Breast epithelium (tissue), 3 donors: ENCODE measurements around the gene ALDH5A1.

Experiments used
- POLR2A ChIP-seq: fragments of 450-650 bp; IDR thresholded peaks from one replicate; pipeline ENCODE4 v1.6.1; 2016; ENCODE audit warnings: antibody characterized with exemption, mild to moderate bottlenecking, moderate library complexity
- POLR2AphosphoS5 ChIP-seq, 3 donors: sonication (generic); formaldehyde crosslinking; IDR thresholded peaks; one replicate each; pipeline ENCODE4 v1.6.1; 2017; ENCODE audit warnings: antibody characterized with exemption in 3 of 3
- TF ChIP-seq, protein P1 (sequence below), 3 donors: fragments of 450-650 bp; IDR thresholded peaks; one replicate each; pipeline ENCODE4 v1.5.1; 2016 to 2017; ENCODE audit warnings: antibody characterized with exemption in 3 of 3, mild to moderate bottlenecking in 3 of 3, moderate library complexity in 3 of 3

- TF ChIP-seq POLR2AphosphoS5 (IDR thresholded peaks at IDR 0.05) = no peak
- TF ChIP-seq, protein P1, sequence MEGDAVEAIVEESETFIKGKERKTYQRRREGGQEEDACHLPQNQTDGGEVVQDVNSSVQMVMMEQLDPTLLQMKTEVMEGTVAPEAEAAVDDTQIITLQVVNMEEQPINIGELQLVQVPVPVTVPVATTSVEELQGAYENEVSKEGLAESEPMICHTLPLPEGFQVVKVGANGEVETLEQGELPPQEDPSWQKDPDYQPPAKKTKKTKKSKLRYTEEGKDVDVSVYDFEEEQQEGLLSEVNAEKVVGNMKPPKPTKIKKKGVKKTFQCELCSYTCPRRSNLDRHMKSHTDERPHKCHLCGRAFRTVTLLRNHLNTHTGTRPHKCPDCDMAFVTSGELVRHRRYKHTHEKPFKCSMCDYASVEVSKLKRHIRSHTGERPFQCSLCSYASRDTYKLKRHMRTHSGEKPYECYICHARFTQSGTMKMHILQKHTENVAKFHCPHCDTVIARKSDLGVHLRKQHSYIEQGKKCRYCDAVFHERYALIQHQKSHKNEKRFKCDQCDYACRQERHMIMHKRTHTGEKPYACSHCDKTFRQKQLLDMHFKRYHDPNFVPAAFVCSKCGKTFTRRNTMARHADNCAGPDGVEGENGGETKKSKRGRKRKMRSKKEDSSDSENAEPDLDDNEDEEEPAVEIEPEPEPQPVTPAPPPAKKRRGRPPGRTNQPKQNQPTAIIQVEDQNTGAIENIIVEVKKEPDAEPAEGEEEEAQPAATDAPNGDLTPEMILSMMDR (IDR thresholded peaks at IDR 0.05) = no peak
- TF ChIP-seq POLR2A = no peak
Measured at GRCh38 chr6:24554474-24554873, 59.7 kb downstream of the ALDH5A1 start.
